ENCODE measurements around the gene ZFP64.
A peak's percentile ranks its signal among the peaks of the same experiment; 100 is the strongest.

The ZFP64 gene

DNA sequence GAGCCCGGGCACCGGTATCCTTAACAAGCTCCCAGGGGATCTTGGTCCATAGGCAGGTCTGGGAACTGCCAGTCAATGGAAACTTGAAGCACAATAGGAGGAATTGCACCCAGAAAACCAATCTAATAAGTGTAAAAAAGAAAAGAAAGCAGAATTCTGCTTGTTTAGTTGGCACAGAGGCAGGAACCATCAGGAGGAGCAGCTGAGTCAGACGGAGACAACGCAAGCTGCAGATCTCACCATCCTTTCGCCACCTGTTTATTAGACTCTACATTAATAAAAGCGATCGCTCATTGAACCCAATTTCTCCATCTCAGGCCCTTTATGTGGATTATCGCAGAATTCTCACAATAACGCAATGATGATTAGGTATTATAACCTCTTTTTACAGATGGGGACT, 9.8 kb downstream of the ZFP64 start:
- H3K4me3 ChIP-seq (replicated peaks; ENCODE audit: low read depth, low read length) = no peak overlapping the region
- DNase-seq (ENCODE audit: extremely low read depth, insufficient read length) = no peak
- no peaks in the 10 kb centered on the region for H3K27me3 ChIP-seq (replicated peaks; ENCODE audit: control insufficient read depth, insufficient read depth, low read length)
- TF ChIP-seq, protein P1, sequence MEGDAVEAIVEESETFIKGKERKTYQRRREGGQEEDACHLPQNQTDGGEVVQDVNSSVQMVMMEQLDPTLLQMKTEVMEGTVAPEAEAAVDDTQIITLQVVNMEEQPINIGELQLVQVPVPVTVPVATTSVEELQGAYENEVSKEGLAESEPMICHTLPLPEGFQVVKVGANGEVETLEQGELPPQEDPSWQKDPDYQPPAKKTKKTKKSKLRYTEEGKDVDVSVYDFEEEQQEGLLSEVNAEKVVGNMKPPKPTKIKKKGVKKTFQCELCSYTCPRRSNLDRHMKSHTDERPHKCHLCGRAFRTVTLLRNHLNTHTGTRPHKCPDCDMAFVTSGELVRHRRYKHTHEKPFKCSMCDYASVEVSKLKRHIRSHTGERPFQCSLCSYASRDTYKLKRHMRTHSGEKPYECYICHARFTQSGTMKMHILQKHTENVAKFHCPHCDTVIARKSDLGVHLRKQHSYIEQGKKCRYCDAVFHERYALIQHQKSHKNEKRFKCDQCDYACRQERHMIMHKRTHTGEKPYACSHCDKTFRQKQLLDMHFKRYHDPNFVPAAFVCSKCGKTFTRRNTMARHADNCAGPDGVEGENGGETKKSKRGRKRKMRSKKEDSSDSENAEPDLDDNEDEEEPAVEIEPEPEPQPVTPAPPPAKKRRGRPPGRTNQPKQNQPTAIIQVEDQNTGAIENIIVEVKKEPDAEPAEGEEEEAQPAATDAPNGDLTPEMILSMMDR (IDR thresholded peaks at IDR 0.05; ENCODE audit: insufficient read depth, low read length, poor library complexity, severe bottlenecking) = no peak
- H3K36me3 ChIP-seq (ENCODE audit: control insufficient read depth, insufficient read depth, low read length) = peaks cover 9% of the 10 kb centered on the region

DNA sequence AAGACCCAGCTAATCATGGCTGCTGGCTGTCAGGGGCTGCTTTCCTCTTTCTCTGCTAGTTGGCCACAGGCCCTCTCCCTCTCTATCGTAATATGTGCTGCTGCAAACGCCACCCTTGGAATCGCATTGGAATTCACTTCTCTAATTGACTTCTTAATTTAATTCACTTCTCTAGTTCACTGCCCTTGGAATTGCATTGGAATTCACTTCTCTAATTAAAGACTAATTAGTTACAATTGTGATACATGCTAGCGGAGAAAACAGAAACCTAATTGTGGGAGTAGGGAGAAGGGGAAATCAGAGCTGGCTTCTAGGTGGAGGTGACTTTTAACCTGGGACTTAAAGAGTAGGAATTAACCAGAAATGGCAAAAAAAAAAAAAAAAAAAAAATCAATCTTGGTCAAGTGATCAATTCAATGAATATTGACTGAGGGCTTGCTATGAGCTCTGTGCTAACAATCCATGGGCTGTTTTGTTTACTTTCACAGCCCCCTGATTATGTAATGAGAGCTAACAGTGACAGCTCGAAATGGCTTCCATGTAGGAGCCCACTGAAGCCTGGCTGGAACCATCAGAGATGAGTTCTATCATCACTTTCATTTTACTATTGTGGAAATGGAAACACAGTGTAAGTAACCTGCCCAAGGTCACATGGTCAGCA, 11.3 kb downstream of the ZFP64 start:
- TF ChIP-seq, protein P1 (IDR thresholded peaks at IDR 0.05; ENCODE audit: insufficient read depth, low read length, poor library complexity, severe bottlenecking) = no peak
- H3K4me3 ChIP-seq (replicated peaks; ENCODE audit: low read depth, low read length) = no peak overlapping the region; the same call in 1 of the 2 replicates
- no peak for DNase-seq (ENCODE audit: extremely low read depth, insufficient read length)
- no peaks in the 10 kb centered on the region for H3K27me3 ChIP-seq (replicated peaks; ENCODE audit: control insufficient read depth, insufficient read depth, low read length)
- H3K36me3 ChIP-seq (ENCODE audit: control insufficient read depth, insufficient read depth, low read length) = peaks cover 7% of the 10 kb centered on the region

DNA sequence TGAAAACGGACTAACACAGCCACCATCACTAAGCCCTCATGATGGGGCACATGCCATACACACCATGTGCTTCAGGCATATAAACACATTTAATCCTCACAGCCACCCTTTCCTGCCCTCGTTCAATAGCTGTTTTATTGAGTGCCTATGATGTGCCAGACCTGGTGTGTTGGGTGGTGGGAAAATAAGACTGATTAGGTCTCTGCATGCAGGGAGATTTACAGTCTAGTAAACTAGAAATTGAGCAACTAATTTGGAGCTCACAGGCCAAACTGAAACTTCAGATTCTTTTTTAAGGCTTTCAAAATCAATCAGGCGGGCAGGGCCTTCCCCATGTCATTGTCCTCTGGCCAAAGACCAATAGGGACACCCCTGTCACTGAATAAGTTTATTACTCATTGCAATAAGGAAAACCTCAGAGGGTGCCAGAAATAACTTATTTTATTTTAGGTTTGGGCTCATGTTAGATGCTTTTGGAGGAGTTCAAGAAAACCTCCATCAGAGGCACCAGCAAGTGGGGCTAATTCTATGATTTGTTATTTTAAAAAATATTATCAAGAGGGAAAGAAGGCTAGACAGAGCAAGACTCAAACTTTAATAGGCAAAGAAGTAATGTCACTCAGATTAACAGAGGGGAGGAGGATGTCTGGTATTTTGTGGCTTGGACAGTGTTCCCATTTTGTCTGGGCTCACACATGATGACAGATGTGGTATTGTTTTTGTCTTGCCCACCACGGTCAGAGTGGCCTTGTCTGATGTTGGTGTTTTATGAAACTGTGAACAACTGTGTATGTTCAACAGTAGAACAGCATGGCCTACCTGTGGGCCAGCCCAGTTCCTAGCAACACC, 12.0 kb downstream of the ZFP64 start:
- no peak overlapping the region; the same call in 1 of the 2 replicates for H3K4me3 ChIP-seq (replicated peaks; ENCODE audit: low read depth, low read length)
- peak; percentile 77 for DNase-seq (ENCODE audit: extremely low read depth, insufficient read length)
- TF ChIP-seq, protein P1 (IDR thresholded peaks at IDR 0.05; ENCODE audit: insufficient read depth, low read length, poor library complexity, severe bottlenecking) = no peak
- peaks cover 7% of the 10 kb centered on the region for H3K36me3 ChIP-seq (ENCODE audit: control insufficient read depth, insufficient read depth, low read length)
- H3K27me3 ChIP-seq (replicated peaks; ENCODE audit: control insufficient read depth, insufficient read depth, low read length) = no peaks in the 10 kb centered on the region

DNA sequence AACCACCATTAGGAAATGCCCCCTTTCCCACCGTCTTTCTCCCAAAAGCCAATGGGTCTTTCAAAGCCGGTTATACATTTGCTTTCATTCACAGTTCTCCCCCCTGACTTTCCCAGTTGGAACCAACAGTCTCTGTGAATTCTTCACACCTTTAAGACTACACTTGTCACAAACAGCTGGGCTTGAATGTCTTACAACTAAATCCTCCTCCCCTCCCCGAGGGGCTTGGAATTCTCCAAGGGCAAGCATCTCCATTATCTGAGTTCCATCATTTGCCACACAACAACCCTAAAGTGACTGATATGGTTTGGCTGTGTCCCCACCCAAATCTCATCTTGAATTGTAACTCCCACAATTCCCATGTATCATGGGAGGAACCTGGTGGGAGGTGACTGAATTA, 12.9 kb downstream of the ZFP64 start:
- TF ChIP-seq, protein P1 (IDR thresholded peaks at IDR 0.05; ENCODE audit: insufficient read depth, low read length, poor library complexity, severe bottlenecking) = no peak
- peaks cover 7% of the 10 kb centered on the region for H3K36me3 ChIP-seq (ENCODE audit: control insufficient read depth, insufficient read depth, low read length)
- H3K27me3 ChIP-seq (replicated peaks; ENCODE audit: control insufficient read depth, insufficient read depth, low read length) = no peaks in the 10 kb centered on the region
- H3K4me3 ChIP-seq (replicated peaks; ENCODE audit: low read depth, low read length) = no peak overlapping the region
- no peak for DNase-seq (ENCODE audit: extremely low read depth, insufficient read length)

DNA sequence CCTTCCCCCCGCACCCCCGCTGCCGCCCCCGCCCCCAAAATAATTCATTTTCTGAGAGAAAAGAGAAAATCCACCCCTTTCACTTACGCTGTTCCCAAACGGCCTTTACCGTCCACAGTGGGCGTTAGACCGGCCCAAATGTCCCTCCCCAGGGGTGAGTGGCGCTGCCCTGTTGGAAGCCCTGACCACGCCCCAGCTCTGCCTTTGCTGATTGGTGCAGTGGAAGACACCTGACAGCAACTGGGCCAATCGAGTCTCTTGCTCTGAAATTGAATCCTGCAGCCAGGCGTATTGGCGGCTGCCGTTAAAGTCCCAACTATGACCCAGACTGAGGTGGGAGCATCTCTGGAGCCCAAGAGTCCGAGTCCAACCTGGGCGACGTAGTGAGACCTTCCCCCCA, 15.7 kb downstream of the ZFP64 start:
- TF ChIP-seq, protein P1 (IDR thresholded peaks at IDR 0.05; ENCODE audit: insufficient read depth, low read length, poor library complexity, severe bottlenecking) = no peak
- DNase-seq (ENCODE audit: extremely low read depth, insufficient read length) = no peak
- Histone ChIP-seq H3K36me3 (ENCODE audit: control insufficient read depth, insufficient read depth, low read length) (peaks cover 1% of the 10 kb centered on the region), H3K4me3 (replicated peaks; ENCODE audit: low read depth, low read length) (no peak overlapping the region), H3K27me3 (replicated peaks; ENCODE audit: control insufficient read depth, insufficient read depth, low read length) (no peaks in the 10 kb centered on the region)

Data from GM06990 (cell line).